Sigmoid colon (tissue), 4 donors: ENCODE measurements around the gene RASSF5.

Experiments used
- EP300 ChIP-seq, 4 donors: sonication (generic); formaldehyde crosslinking; IDR thresholded peaks; one replicate each; pipeline ENCODE4 v1.6.1; 2017; ENCODE audit warnings: antibody characterized with exemption in 4 of 4
- POLR2A ChIP-seq, 2 donors: fragments of 450-650 bp; IDR thresholded peaks; one replicate each; pipeline ENCODE4 v1.6.1; 2016; ENCODE audit warnings: antibody characterized with exemption in 2 of 2, mild to moderate bottlenecking in 2 of 2, moderate library complexity in 2 of 2
- TF ChIP-seq, protein P1 (sequence below), 4 experiments: fragments of 450-650 bp in 3 of 4; fragments of 200-600 bp in 1 of 4; IDR thresholded peaks; one replicate each; pipeline ENCODE4 v1.5.1; 2016 to 2019; ENCODE audit warnings: antibody characterized with exemption in 4 of 4, mild to moderate bottlenecking in 3 of 4, moderate library complexity in 2 of 4

DNA sequence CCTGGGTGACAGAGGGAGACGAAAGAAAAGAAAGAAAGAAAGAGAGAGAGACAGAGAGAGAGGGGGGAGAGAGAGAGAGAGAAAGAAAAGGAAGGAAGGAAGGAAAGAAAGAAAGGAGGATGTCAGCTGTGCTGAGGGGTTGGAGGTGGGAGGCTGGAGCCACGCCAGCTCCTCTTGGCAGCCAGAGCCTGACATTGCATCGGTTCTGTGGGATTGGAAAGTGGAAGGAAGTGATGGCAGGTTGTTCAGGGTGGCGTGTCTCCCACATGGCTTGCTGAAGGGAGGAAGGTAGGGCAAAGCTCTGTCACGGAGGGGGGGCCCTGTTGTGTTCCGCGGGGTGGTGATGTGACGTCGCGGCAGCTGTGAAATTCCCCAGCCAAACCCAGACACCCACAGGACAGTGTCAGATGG lies 74.2 kb downstream of the RASSF5 start:
- TF ChIP-seq, protein P1, sequence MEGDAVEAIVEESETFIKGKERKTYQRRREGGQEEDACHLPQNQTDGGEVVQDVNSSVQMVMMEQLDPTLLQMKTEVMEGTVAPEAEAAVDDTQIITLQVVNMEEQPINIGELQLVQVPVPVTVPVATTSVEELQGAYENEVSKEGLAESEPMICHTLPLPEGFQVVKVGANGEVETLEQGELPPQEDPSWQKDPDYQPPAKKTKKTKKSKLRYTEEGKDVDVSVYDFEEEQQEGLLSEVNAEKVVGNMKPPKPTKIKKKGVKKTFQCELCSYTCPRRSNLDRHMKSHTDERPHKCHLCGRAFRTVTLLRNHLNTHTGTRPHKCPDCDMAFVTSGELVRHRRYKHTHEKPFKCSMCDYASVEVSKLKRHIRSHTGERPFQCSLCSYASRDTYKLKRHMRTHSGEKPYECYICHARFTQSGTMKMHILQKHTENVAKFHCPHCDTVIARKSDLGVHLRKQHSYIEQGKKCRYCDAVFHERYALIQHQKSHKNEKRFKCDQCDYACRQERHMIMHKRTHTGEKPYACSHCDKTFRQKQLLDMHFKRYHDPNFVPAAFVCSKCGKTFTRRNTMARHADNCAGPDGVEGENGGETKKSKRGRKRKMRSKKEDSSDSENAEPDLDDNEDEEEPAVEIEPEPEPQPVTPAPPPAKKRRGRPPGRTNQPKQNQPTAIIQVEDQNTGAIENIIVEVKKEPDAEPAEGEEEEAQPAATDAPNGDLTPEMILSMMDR (IDR thresholded peaks at IDR 0.05) = no peak
- TF ChIP-seq EP300 (IDR thresholded peaks at IDR 0.05) (no peak), POLR2A (IDR thresholded peaks at IDR 0.05) (no peak)
